ENCODE measurements around the gene ELMO1.

ELMO1 gene, protein sequence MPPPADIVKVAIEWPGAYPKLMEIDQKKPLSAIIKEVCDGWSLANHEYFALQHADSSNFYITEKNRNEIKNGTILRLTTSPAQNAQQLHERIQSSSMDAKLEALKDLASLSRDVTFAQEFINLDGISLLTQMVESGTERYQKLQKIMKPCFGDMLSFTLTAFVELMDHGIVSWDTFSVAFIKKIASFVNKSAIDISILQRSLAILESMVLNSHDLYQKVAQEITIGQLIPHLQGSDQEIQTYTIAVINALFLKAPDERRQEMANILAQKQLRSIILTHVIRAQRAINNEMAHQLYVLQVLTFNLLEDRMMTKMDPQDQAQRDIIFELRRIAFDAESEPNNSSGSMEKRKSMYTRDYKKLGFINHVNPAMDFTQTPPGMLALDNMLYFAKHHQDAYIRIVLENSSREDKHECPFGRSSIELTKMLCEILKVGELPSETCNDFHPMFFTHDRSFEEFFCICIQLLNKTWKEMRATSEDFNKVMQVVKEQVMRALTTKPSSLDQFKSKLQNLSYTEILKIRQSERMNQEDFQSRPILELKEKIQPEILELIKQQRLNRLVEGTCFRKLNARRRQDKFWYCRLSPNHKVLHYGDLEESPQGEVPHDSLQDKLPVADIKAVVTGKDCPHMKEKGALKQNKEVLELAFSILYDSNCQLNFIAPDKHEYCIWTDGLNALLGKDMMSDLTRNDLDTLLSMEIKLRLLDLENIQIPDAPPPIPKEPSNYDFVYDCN

GRCh38 chr7:37448636-37449361, at the start of gene ELMO1:
Gene ELMO1 (minus strand): TSS chr7:37448864. CDS start chr7:37342690, 106,174 bp downstream.
- DNase-seq (ENCODE audit: low read depth in 1 of 2, low spot score in 1 of 2): peak; percentile 56 to 66

DNA sequence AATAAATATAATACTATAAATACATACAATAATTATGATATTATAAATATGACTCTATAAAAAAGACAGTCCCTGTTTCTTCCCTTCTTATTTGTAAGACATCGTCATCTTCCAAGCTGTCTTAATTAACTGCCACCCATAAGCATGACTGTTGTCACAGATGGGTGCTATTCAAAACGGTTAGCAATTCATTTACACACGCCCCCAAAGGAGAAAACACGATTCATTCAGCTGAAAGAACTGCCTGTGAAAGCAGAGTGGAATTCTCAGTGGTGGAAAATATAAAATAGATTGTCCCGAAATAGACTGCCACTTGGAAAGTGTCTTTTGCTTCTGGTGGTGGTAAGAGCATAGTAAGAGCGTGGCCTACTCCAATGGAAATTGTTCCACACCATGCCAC, 48.9 kb upstream of the ELMO1 start:
- DNase-seq (ENCODE audit: low read depth in 1 of 2, low spot score in 1 of 2): no peak

DNA sequence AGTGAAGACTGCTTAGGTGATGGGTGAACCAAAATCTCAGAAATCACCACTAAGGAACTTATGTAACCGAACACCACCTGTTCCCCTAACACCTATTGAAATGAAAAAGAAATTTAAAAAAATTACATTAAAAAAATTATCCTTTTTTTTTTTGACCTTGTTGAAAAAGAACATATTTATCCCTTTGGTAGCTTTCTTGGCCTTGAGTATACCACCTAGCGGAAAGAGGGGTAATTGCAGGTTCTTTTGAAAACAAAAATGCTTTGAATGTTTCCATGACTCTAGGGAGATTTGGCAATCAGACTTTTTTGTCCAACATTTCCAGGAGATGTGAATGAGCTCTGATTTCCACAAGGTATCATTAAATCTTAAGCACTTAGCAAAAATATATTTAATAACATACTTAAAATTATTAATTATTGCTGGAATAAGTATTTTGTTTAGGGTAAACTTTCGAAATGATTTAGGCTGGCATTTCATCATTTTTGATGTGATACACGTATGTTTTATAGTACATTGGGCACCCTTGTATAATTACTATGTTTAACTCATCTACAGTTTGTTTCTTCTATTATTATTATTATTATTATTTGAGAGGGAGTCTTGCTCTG, 47.0 kb upstream of the ELMO1 start:
- peak in 1 of 2 donors; percentile 11 for DNase-seq (ENCODE audit: low read depth in 1 of 2, low spot score in 1 of 2)

GRCh38 chr7:37494926-37495325, 46.3 kb upstream of the ELMO1 start:
- DNase-seq (ENCODE audit: low read depth in 1 of 2, low spot score in 1 of 2): no peak

- no peak for DNase-seq (ENCODE audit: low read depth in 1 of 2, low spot score in 1 of 2)
These were observed 45.1 kb upstream of the ELMO1 start for GRCh38 chr7:37493810-37494209.

- no peak for DNase-seq (ENCODE audit: low read depth in 1 of 2, low spot score in 1 of 2)
These were observed 44.5 kb upstream of the ELMO1 start for GRCh38 chr7:37493123-37493522.

- DNase-seq (ENCODE audit: low read depth in 1 of 2, low spot score in 1 of 2): no peak
These were observed 43.4 kb upstream of the ELMO1 start for GRCh38 chr7:37491919-37492694.

- DNase-seq (ENCODE audit: low read depth in 1 of 2, low spot score in 1 of 2): no peak
These were observed 41.0 kb upstream of the ELMO1 start for GRCh38 chr7:37489703-37490102.

DNA sequence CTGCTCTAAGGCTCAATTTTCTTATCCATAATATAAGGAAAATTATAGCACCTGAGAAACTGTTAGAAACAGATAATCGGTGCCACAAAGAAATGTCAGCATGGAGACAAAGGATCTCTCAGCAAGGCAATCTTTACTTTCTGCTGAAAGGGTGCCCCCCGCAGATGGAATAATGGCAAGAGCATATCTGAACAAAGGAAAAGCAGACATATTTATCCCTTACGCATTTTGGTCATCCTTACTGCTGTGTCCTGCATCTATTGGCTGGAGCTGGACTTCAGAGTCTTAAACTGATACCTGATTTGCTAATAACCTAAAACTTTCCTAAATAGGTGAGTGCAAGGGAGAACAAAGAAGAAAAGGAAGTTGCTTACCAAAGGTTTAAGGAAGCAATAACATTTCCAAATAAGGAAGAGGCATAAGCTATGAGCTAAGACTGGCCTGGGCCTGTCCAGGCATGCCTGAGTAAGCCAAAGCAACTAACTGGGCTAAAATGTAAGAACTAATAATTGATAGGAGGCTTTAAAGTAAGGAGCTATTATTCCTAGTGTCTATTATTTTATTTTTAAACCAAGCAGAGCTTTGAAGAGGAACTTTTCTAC, 39.6 kb upstream of the ELMO1 start:
- DNase-seq (ENCODE audit: low read depth in 1 of 2, low spot score in 1 of 2): no peak

- DNase-seq (ENCODE audit: low read depth in 1 of 2, low spot score in 1 of 2): no peak
These were observed 35.9 kb upstream of the ELMO1 start for GRCh38 chr7:37484426-37485073.

DNA sequence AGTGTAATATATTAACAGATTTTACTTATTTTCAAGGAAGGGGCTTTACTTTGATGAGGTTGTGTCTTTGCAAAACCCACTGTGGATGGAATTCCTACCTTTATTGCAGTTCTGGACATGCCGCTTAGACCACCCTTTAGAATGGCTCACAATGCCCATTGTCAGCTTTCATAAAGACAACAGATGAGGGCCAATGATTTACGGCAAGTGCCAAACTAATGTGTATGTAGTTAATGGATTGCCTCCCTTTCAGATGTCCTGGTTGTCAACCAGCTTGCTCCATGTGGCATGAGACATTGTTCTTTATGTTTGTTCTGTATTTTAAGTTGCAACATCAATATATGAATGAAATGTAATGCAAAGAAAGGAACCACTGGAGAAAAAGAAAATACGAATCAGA, 35.0 kb upstream of the ELMO1 start:
- no peak for DNase-seq (ENCODE audit: low read depth in 1 of 2, low spot score in 1 of 2)

- no peak for DNase-seq (ENCODE audit: low read depth in 1 of 2, low spot score in 1 of 2)
These were observed 34.3 kb upstream of the ELMO1 start for GRCh38 chr7:37482953-37483352.

DNA sequence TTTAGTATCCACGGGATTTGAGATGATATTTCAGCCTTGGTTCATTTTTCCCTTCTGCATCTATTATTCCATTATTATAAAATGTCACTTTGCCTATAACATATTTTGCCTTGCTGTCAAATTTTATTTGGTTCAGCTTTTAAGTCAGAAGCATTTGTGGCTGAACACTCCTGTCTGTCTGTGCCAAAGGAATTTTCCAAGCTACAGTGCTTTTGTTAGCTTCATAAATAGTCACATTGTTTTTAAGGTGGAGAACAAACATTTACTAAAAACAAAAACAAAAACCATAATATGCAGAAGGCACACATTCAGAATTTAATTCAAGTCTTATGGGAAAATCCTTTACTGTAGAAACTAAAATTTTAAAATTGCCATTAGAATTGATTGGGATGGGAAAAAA, 33.8 kb upstream of the ELMO1 start:
- no peak for DNase-seq (ENCODE audit: low read depth in 1 of 2, low spot score in 1 of 2)

DNA sequence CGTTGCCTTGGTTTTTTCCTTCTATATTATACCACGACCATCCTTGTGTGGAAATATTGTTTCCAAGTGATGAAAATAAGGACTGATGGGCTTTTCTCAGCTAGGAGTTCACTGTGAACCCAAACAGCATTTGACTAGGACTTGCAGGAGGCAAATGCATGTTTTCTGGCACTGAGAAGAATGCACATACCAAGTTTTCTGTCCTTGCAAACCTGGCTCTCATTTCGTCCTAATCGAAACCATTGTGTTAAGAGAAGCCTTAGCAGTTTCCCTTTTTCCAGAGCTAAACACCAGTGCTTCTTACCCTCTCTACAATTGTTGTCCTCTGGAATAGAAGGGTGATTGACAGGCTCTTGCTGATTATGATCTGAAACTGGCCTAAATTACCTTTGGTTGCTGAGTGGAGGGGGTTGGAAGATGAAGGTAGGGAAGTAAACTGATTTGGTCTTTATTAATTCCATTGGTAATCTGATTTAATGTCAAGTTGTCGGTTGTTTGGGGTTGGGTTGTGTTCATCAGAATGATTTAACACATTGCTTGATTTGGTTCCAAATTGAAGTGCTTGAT, 33.1 kb upstream of the ELMO1 start:
- no peak for DNase-seq (ENCODE audit: low read depth in 1 of 2, low spot score in 1 of 2)

GRCh38 chr7:37481154-37481553, 32.5 kb upstream of the ELMO1 start:
- DNase-seq (ENCODE audit: low read depth in 1 of 2, low spot score in 1 of 2): no peak

- DNase-seq (ENCODE audit: low read depth in 1 of 2, low spot score in 1 of 2): no peak
These were observed 31.7 kb upstream of the ELMO1 start for GRCh38 chr7:37480041-37481031.

GRCh38 chr7:37476881-37477450, 28.3 kb upstream of the ELMO1 start:
- no peak for DNase-seq (ENCODE audit: low read depth in 1 of 2, low spot score in 1 of 2)

GRCh38 chr7:37476428-37476827, 27.8 kb upstream of the ELMO1 start:
- DNase-seq (ENCODE audit: low read depth in 1 of 2, low spot score in 1 of 2): no peak
